HG03135 (cell line): ENCODE measurements around the gene SSR4.
"Not testable (repeated sequence)": the region's sequence is repeated elsewhere in the genome, so short reads cannot be mapped to it uniquely, and the experiment has no call there.

Source experiments
- ATAC-seq: cut with Tn5 transposase; IDR thresholded peaks from one replicate; pipeline ENCODE4 v1.9.1; 2021; ENCODE audit warnings: mild to moderate bottlenecking, moderate library complexity; ENCODE audit not compliant: unreplicated experiment

The SSR4 gene

GRCh38 chrX:153794018-153794896 lies at the start of gene SSR4, which contains the start of gene IDH3G:
Gene SSR4, plus strand, starts transcription at chrX:153794668. Its CDS starts 20 bp downstream, at chrX:153794688.
Gene IDH3G, minus strand, starts transcription at chrX:153794375. Its CDS starts 49 bp downstream, at chrX:153794326.
- peak; percentile 89 for ATAC-seq

DNA sequence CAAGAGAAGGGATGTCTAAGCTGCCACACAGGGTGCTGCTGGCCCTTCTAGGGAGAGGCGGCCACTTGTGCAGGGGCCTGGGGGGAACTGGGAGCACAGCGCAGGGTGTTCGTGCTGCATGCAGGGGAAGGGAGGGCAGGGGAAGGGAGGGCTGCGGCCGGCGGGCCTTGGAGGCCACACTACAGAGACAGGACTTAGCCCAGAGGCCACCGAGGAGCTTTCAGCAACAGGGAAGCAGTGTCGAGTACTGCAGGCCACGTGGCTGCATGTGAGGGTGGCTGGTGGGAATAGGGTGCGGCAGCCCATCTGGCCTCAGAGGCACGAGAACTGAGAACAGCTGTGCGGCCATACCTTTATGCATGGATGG lies 49.4 kb upstream of the SSR4 start:
- not testable (repeated sequence) for ATAC-seq

DNA sequence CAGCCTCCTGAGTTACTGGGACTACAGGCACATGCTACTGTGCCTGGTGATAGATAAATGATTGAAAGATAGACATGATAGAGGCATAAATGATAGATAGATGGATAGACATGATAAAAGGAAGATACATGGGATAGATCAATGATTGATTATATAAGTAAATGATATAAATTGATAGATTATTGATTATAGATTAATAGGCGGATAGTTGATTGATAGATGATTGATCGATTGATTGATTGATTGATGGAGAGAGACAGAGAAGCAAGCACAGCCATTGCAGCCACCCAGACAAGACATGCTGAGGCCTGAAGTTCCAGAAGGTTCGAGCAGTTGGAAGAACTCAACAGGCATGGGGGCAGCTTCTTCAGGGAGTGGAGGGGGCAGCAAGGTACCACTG lies 48.1 kb upstream of the SSR4 start:
- ATAC-seq: no peak

DNA sequence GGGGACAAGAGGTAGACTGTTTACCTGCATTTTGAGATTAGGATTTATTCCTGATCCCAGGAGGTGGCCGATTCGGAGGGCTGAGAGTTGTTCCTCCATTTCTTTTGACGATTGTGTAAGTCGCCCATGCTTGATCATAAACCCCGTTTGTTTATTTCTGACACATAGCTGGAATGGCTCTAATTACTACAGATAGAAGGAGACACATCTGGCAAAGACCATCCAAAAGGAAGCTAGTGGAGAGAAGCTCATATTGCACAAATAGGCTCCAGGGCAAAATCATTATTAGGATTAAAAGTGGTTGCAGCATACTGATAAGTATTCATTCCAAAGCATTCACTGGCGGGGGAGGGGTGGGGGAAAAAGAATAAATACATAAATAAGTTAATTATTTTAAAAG lies 47.5 kb upstream of the SSR4 start:
- not testable (repeated sequence) for ATAC-seq

DNA sequence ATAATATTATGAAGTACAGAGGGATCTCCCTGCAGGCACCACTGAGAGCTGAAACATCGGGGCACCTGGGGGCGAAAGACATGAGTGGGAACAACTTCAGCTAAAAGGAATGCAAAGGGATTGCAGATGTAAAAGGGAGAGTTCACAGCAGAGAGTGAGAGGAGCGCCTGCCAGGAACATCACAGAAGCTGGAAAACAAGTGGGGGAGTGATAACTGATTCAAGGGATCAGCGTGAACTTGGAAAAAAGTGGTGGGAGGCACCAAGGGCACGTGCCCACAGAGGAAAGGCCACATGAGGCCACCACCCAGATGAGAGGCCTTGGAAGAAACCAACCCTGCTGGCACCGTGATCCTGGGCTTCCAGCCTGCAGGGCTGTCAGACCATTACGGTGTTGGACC lies 45.5 kb upstream of the SSR4 start:
- not testable (repeated sequence) for ATAC-seq

DNA sequence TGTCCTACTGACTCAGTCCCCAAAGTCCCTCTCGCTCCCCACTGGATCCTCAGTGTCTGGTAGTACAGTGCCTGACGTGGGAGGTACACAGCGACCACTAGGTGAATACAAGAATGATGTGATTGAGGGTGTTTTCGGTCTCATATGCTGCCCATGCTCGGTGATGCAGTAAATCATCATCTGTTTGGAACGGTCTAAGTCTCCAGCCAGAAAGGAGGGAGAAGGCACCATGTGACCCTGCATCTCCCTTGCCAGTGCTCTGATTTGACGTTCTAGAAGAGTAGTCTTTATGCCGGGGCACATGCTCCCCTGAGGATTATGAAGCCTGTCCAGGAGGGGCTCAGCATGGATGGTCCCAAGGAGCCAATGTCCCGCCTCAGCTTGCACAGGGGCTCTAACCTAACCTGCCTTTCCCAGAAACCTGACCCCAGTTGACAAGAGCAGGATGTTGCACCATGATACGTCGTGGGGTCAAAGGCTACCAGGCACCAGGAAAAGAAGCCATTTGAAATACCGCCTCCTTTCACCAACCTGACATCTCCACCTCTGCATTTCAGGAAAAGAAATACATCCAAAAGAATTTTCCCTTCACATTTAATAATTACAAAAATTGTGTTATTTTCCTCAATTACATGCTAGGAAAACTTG lies 44.2 kb upstream of the SSR4 start:
- ATAC-seq: no peak

GRCh38 chrX:153755136-153755535 lies 39.3 kb upstream of the SSR4 start:
- no peak for ATAC-seq

GRCh38 chrX:153761863-153762262 lies 32.6 kb upstream of the SSR4 start:
- no peak for ATAC-seq

DNA sequence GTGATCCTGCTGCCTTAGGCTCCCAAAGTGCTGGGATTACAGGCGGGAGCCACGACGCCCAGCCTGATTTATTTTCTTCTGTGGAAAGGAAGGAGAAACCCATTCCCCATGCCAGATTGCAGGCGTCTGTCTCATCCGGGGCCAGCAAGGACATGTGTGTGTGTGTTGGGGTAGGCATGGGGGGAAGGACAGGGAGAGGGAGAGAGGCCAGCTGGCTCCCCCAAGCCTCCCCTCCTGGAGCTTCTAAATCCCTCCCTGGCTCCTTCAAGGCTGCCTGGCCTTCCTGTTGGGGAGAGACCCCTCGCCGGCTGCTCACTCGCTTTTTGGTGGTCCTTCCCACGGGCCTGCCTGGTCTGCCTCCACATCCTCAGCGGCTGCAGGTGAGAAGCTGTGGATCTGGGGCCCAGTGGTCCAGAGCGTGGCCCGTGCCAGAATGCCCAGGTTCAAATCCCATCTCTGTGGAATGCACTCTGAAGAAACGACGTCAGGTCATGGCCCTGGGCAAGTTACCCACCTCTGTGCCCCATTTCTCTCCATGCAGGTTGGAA lies 31.8 kb upstream of the SSR4 start:
- no peak for ATAC-seq

- no peak for ATAC-seq
These were observed 31.1 kb upstream of the SSR4 start for GRCh38 chrX:153763298-153763932.

GRCh38 chrX:153763989-153764755 lies 30.3 kb upstream of the SSR4 start, which contains the start of gene PLXNB3:
Gene PLXNB3, plus strand, starts transcription at chrX:153764249. Its CDS starts 1,287 bp downstream, at chrX:153765536.
- ATAC-seq: no peak

GRCh38 chrX:153764786-153765137 lies 29.7 kb upstream of the SSR4 start:
- no peak for ATAC-seq

- ATAC-seq: no peak
These were observed 29.1 kb upstream of the SSR4 start for GRCh38 chrX:153765138-153766079.

GRCh38 chrX:153766098-153766817 lies 28.2 kb upstream of the SSR4 start:
- no peak for ATAC-seq

GRCh38 chrX:153766871-153767673 lies 27.4 kb upstream of the SSR4 start:
- ATAC-seq: no peak

GRCh38 chrX:153767674-153768055 lies 26.8 kb upstream of the SSR4 start:
- no peak for ATAC-seq

GRCh38 chrX:153768311-153769157 lies 25.9 kb upstream of the SSR4 start:
- ATAC-seq: no peak
